ENCODE data around the gene IFRD2.

IFRD2 gene

DNA sequence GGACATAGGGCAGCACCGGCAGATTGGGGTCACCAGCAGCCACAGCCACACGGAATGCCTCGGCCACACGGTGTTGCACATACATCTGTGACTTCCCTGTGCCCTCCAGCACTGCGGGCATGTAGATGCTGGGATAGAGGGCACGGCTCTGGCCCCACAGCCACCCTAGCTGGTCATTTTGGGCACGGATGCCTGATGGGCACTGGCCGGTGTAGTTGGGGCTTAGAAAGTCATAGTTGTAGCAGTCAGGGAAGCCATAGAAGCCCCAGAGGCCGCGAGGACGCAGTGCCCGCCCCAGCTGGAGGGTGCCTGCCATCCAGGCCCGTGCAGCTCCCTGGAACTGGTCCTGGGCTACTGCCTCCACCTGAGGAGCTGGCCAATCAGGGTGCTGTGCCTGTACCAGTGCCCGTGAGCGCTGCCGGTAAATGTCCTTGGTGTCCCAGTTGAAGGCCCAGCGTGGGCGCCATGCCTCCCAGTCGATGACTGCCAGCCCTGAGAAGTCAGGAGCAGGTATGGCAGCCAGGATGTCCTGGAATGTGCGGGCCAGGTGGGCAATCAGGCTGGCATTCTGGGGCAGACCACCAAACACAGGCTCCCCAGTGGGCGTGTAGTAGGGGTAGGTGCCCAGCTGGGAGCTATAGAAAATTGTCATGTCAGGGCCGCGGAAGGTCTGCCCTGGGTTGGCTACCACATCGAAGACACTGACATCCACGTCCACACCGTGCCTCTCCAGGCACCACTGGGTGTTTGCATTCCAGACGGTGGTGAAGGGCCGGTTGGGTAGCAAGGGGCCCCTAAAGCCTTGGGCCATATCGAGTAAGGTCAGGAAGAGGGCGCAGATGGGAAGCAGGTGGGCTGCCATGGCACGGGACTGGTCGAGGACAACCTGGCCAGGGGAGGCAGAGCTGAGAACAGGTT lies 10.1 kb upstream of the IFRD2 start:
- no peak for DNase-seq (ENCODE audit: low spot score)

DNA sequence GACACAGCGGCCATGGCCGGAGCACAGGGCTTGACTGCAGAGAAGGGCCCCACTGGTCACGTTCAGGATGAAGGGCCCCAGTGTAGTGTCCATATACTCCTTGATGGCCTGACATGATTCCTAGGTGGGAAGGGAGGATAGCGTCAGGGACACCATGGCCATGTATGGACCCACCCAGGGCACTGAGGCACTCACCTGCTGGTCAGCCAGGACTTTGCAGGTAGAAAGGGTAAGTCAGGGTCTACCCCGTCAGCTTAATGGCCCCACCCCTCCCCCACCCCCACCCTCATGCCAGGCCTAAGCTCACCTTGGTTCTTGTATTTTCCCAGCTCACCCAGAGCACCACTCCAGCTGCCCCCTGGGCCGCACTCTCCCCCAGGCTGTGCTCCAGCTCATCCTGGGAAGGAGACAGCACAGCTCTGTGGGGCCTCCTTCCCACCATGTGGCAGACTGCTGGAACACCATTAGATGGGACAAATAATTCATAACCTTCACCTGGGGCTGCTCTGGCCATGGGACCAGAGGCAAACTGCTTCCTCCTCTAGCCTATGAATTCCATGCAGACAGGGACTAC lies 8.5 kb upstream of the IFRD2 start:
- no peak for DNase-seq (ENCODE audit: low spot score)

DNA sequence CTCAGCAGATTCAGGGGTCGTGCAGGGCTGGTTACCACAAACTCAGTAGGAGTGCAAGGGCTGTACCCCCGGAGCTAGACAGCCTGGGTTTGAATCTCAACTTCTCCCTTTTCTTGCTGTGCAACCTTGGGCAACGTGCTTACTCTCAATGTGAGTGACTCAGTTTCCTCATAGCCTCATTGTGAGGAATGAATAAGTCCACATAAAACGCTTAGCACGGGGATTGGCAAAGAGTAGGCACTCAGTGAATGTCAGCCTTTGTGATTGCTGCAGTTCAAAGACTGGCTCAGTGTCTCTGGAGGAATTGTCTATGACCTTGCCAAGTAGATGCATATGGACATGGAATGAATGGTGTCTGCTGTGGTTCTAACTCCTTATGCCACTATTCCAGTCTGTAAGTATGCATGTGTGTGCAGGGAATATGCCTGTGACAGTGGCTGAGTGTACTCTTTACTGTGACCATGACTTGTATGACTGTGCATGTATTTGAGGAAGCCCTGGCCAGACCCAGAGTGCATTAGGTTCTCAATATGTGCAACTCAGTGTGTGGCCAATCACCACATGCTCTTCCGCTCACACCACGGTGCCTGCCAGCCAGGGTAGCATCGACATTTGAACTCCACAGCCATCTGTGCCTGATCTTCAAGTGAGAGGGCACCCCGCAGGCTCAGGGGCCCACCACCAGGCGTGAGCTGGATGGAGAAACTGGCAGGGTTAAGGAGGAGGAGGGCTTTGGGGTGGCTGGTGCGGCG lies 7.9 kb upstream of the IFRD2 start:
- DNase-seq (ENCODE audit: low spot score) = no peak

DNA sequence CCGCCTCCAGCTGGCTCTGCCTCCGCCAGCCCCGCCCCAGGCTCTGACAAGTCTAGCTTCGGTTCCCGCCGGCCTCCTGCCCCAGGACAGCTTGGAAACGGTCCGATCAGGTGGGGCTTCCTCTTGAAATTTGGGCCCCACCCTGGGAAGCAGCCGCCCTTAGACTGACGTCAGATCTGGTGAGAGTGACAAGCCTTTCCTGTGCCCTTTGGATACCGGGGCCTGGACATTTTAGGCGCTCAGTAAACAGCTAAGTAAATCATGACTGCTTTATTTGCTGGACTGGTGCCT lies 7.4 kb upstream of the IFRD2 start:
- no peak for DNase-seq (ENCODE audit: low spot score)

DNA sequence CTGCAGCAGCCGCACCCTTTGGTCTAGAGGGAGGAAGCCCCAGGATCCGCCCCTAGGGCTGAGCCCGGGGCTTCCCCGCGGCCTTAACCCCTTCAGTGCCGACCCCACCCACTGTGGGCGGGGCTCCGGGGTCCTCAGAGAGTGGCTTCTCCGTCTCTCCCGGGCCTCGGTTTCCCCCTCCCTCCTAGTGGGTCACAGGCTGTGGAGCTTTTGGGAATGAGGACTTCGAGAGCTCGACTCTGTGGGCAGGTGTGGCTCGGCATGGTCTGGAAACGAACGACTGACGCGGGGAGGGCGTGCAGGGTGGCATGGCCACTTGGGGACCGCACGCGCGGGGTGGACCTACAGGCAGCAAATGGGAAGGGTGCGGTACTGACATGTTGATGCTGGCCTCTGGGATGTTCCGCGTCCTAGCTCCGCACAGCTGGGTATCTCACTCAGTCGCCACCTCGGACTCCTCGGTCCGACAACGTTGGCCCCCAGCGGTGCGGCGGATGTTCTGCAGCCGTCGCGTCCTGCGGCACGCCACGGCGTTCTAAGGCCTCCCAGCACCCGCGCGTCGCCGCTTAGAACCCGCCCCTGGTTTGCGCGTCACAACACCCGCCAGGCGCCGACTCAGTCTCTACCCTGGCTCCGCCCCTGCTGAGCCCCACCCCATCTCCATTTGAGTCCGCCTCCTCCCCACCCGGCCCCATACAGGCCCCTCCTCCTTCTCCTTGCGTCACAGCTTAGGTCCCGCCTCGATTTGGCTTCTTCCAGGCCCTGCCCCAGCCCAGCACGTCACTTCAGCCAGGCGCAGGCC lies 6.8 kb upstream of the IFRD2 start, which contains the start of the genes HYAL3 and NAA80:
Gene HYAL3 (minus strand): TSS at position 570 of the 802 bp plus-strand sequence. CDS start 3,803 bp downstream, outside the sequence.
Gene NAA80 (minus strand): TSS at position 570 of the 802 bp plus-strand sequence. CDS start 1,942 bp downstream, outside the sequence.
- peak; percentile 98 for DNase-seq (ENCODE audit: low spot score)

DNA sequence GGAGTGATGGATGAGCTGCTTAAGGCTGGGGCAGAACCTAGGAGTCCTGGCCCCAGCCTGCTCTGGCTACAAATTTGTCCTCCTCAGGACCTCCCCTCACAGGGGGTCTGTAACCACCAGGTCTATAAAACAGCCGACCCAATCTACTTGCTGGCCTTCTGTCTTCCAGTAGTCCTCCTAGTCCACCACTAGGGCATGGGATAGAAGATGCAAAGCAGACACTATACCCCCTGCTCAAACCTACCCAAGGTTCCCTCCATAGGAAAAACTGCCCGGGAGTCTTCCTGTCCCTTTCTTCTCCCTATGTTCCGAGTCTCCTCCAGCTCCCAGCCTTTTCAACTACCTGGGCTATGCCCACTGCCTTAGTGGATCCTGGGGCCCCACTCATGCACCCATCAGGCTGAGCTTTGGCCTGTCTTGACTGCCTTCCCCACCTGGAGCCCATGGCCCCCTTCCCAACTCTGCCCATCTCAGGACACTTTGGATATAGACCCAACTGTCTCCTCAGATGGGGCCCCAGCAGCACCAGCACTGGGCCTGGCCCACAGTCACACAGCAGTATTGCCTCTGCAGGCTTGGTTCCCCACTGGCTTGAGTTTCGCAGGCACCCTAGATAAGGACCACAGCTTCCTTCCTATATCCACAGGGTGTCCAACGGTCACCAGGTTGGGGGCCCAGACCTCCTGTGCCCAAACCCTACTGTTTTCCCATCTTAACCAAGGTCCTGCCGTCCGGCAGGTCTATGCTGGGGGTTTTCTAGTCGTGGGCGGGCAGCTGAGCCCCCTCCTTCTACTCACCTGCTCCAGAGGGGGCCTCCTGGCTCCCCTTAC lies 5.9 kb upstream of the IFRD2 start:
- DNase-seq (ENCODE audit: low spot score) = peak; percentile 57

DNA sequence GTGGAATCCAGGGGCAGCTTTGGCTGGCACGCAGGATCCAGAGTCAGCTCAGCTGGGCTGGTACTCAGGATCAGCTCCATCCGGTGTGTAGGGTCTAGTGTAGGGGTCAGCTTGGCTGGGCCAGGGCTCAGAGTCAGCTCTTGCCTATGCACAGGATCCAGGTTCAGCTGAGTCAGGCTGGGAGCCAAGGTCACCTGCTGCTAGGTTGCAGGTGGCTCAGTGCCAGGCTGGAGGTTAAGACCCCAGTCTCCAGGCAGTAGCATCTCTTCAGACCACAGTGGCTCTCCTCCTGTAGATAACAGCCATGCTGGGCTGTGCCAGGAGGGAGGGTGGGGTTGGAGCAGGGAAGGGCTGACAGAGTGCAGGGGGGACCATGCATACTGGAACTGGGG lies 5.2 kb upstream of the IFRD2 start:
- DNase-seq (ENCODE audit: low spot score) = no peak

DNA sequence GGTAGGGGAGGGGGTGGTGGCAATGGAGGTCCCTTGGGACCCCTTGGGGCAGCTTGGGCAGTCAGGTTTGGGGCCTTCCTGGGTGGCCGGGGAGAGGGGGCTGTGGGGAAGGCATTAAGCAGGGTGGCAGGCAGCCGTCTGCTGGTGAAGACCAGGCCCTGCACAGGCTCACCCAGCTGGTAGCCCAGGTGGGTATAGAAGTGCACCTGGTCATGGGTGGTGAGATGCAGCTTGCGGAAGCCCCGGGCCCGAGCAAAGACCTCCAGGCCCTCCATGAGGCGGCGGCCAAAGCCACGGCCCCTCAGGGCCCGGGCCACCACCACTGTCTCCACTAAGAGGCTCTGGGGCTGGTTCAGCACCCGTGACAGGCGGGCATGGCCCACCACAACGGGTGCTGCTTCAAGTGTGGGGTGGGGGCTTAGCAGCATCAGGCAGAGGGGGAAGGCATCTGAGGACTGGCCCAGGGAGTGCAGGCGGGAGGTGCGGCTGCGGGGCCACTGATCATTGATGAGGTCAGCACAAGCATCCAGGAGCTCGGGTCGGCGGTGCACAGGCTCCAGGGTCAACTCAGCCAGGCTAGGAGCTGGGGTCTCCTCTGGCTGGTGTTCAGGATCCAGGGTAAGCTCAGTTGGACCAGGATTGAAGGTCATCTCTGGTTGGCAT lies 4.6 kb upstream of the IFRD2 start:
- DNase-seq (ENCODE audit: low spot score) = no peak

DNA sequence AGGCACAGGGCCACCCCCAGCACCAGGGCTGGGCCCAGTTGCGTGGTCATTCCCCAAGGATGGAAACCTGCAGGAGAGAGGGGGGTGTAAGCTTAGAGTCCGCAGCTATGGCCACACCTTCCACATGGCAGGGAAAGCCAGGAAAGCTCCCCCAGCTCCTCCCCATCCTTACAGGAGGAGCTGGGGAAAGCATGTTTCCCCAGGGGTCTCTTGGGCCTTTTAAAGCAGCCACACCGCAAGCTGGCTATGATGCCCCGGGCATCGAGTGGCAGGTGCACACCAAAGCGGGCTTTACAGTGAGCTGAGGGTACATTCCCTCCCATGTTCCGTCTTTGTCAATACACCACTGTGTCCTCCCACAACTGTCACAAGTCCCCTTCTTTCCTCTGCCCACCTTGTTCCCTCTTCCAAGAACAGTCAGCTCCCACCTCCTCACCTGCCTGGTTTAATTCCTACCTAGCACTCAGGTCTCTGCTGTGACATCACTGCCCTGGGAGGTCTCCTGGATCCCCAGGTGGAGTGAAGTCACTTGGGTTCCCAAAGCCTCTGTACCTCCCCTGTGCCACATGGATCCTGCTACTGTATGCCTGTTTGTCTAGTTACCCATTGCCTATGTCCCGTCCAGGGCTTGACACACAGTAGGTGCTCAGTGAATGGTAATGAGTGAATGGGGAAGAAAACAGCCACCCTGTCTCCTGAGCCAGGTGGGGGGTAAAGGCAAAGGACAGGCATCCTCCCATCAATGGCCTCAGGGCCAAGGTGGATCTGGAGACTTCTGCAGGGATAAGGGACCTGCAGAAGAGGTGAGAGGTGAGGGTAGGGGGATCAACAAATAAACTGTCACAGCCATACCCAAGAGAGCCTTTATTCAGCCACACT lies 3.6 kb upstream of the IFRD2 start:
- DNase-seq (ENCODE audit: low spot score) = no peak

DNA sequence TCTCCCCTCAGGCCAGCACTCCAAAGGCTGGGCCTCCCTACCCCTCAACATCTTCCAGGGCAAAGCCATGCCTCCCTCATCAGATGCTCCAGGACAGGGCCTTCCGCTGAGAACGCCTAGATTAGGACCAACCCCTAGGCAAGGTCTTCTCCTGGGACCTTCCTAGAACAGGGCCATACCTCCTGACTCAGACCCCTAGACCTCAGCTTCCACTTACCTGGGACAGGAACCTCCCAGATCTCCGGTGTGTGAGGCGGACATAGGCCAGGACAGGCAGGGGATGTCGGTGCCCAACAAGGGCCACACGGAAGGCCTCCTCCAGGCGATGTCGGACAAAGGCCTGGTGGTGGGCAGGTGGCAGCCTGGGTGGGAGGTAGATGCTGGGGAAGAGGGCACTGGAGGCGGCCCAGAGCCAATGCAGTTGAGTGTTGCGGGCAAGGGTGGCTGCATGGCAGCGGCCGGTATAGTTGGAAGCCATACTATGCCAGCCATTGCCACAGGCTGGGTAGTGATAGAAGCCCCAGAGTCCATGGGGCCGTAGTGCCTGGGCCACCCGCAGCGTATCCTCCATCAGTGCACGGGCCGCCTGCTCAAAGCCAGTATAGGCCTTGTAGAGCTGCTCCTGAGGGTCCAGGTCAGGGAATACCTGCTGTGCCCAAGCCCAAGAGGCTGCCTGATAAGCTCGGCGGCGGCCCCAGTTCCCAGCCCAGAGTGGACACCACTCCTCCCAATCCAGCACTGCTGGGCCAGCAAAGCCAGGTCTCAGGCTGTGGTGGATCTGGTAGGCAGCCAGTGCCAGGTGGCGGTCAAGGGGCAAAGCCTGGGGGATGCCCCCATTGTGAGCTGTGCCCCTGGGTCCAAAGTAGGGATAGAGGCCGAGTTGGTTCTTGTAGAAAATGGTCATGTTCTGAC lies 2.5 kb upstream of the IFRD2 start:
- no peak for DNase-seq (ENCODE audit: low spot score)

DNA sequence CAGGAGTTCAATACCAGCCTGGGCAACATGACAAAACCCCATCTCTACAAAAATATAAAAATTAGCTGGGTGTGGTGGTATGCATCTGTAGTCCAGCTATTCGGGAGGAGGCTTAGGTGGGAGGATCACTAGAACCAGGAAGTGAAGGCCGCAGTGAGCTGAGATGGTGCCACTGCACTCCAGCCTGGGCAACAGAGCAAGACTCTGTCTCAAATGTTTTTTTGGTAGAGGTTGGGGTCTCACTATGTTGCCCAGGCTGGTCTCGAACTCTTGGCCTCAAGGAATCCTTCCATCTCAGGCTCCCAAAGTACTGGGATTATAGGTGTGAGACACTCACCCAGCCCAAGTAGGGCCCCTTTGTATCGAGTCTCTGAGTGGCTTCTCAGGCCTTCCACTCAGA lies 1.9 kb upstream of the IFRD2 start:
- no peak for DNase-seq (ENCODE audit: low spot score)

DNA sequence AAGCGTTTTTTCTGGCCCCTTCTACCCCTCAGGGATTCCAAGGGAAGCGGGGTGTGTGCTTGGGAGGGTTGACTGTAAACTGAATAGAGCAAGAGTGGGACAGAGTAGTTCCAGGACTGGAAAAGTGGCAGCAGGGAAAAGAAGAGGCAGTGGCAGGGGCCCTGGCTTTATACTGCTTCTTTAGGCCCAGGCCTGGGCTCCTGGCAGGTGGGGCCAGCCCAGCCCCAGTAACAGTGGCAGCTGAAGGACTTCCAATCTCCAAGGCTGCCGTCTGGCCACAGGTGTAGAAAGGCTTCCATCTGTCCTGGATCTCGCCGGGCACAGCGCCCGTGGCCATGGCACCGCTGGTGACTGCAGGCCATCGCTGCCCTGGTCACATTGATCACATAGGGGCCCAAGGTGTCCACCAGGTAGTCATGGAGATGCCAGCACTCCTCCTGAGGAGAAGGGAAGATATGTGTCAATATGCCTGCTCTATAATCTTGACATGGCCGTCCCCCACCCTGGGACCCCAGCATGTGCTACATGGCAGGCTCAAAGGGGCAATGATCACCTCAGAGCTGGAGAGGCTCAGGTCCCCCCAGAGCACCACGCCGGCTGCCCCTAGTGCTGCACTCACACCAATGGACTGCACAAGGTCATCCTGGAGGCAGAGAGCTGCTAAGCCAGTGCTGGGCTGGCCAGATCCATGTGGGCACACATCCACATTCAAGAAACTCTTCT lies 1.0 kb upstream of the IFRD2 start:
- no peak for DNase-seq (ENCODE audit: low spot score)

DNA sequence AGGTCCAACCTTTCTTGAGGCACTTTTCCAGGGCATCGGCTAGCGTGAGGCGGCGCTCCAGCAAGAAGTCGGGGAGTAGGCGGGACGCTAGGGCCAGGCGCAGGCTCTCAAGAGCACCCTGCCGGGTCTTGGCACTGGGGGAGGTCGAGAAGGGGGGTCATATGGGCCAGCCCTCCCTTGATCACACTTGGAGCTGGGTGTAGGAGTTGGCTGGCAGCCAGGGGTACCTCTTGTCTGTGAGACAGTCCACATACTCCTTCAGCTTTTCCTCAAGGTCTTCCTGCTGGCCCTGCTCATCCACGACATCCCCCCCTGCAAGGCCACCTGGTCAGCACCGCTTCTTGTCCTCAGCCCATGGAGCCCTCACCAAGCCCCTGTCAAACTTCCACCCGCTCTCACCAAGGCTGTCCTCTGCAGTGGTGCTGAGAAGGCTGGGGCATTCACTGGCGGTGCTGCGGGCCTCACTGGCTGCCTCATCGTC lies 2.0 kb downstream of the IFRD2 start:
- DNase-seq (ENCODE audit: low spot score) = no peak

DNA sequence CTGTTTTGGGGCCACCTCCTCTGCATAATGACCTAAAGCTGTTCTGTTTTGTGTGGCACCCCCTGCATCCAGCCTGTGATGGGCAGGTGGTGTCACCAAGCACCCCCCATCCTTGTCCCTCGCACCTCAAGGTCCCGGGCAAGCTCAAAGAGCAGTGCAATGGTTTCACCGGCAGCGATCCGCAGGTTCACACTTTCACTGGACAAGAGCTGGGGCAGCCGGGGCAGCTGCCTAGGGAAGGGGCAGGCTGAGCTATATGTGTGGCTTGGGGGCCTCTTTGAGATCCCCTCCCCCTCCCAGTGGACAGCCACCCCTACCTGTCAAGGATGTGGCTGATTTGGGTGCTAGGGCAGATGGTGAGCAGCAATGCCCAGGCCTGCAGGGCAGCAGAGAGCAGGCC lies 3.1 kb downstream of the IFRD2 start:
- no peak for DNase-seq (ENCODE audit: low spot score)

DNA sequence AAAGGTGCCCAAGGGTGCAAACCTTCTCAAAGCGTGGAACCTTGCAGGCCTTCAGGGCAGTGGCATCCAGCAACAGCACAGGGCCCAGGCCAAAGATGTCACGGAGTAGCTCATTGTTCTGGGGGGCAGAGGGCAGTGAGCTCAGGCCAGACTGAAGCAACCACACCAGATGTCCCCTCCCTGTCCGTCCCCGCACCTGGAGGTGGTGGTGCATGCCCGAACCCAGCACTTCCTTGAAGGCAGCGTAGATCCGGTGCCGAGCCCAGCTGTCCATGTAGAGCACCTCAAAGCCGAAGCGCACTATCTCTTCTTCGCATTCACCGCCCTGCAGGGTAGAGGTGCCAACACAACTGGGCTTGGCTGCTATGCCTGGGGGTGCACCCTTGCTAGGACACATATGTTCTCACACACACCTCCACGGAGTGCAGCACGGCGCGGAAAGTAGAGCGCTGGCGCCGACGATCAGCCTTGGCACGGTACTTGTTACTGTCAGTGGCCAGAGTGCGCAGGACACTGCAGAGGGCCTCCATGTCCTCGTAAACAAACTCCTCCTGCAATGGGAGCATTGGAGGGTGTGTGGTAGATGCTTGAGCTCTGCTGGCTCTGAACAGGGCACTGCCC lies 3.7 kb downstream of the IFRD2 start:
- DNase-seq (ENCODE audit: low spot score) = no peak

DNA sequence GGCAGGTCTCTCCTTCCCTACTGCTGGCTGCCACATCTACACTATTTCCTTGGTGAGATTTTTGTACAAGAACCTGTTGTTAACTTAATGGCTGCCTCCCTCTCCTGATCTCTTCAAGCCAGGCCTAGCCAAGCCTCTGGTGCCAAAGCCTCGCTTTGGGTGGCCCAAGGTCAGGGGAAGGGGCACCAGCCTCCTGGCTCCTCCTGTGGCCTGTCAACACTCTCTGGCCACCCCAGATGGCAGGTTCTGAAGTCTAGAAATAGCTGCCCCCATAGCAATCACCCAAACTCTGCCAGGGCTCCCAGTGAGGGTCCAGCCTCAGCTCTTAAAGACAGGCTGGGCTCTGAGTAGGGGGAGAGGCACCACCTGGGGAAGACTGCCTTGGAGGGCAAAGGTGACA lies 5.0 kb downstream of the IFRD2 start:
- DNase-seq (ENCODE audit: low spot score) = no peak
